ENCODE data around the gene YKT6. TPM values are rescaled to one million over a fixed set of nuclear protein-coding genes. Genes with fewer than 3 reads are reported as not detected.

Gene YKT6
- total and polyA plus RNA-seq, 2 experiments from 2014 or later = 33.5 to 114 TPM

- Mint-ChIP-seq H3K27ac (no peak overlapping the region), H3K4me3 (no peak overlapping the region), H3K27me3 (ENCODE audit: insufficient read depth, low read depth, poor library complexity) (peaks cover 4% of the 10 kb centered on the region), H3K4me1 (peaks cover 42% of the 10 kb centered on the region), H3K36me3 (ENCODE audit: low read depth) (peaks cover 6% of the 10 kb centered on the region; the same call in 2 of the 3 replicates), H3K9me3 (no peaks in the 10 kb centered on the region)
- Histone ChIP-seq H3K9me2 (ENCODE audit: insufficient read depth) (no peaks in the 10 kb centered on the region), H3K4me3 (no peak overlapping the region), H3K36me3 (ENCODE audit: insufficient read depth) (no peaks in the 10 kb centered on the region), H3K27ac (ENCODE audit: low read depth) (no peak overlapping the region), H3K79me2 (replicated peaks; ENCODE audit: insufficient read depth) (no peaks in the 10 kb centered on the region), H3K27me3 (ENCODE audit: insufficient read depth) (no peaks in the 10 kb centered on the region), H2AFZ (no peak overlapping the region), H3K4me2 (no peak overlapping the region), H4K20me1 (replicated peaks; ENCODE audit: insufficient read depth) (no peaks in the 10 kb centered on the region), H3F3A (replicated peaks; ENCODE audit: low read depth) (no peaks in the 10 kb centered on the region), H3K4me1 (ENCODE audit: insufficient read depth) (peaks cover 15% of the 10 kb centered on the region)
- ATAC-seq = no peak
- TF ChIP-seq EZH2 (IDR thresholded peaks at IDR 0.05; ENCODE audit: low read depth, unreplicated experiment) (no peak), JUNB (IDR thresholded peaks at IDR 0.05; ENCODE audit: unreplicated experiment) (no peak), EZH2phosphoT487 (IDR thresholded peaks at IDR 0.05; ENCODE audit: unreplicated experiment) (no peak), STAT1 (IDR thresholded peaks at IDR 0.05; ENCODE audit: unreplicated experiment) (no peak), POLR2AphosphoS5 (IDR thresholded peaks at IDR 0.05; ENCODE audit: low read depth) (no peak), ZNF114 (CRISPR knock-in tag; IDR thresholded peaks at IDR 0.05) (no peak), ZNF462 (CRISPR knock-in tag; IDR thresholded peaks at IDR 0.05) (no peak), ZNF331 (CRISPR knock-in tag; IDR thresholded peaks at IDR 0.05; ENCODE audit: low read depth) (no peak), CREB1 (CRISPR knock-in tag; IDR thresholded peaks at IDR 0.05; ENCODE audit: low read depth) (no peak), REST (IDR thresholded peaks at IDR 0.05; ENCODE audit: unreplicated experiment) (no peak), NANOG (IDR thresholded peaks at IDR 0.05; ENCODE audit: borderline replicate concordance) (no peak)
- TF ChIP-seq, protein P1, sequence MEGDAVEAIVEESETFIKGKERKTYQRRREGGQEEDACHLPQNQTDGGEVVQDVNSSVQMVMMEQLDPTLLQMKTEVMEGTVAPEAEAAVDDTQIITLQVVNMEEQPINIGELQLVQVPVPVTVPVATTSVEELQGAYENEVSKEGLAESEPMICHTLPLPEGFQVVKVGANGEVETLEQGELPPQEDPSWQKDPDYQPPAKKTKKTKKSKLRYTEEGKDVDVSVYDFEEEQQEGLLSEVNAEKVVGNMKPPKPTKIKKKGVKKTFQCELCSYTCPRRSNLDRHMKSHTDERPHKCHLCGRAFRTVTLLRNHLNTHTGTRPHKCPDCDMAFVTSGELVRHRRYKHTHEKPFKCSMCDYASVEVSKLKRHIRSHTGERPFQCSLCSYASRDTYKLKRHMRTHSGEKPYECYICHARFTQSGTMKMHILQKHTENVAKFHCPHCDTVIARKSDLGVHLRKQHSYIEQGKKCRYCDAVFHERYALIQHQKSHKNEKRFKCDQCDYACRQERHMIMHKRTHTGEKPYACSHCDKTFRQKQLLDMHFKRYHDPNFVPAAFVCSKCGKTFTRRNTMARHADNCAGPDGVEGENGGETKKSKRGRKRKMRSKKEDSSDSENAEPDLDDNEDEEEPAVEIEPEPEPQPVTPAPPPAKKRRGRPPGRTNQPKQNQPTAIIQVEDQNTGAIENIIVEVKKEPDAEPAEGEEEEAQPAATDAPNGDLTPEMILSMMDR (conservative IDR thresholded peaks at IDR 0.05; ENCODE audit: low read depth in 2 of 2) = no peak
- TF ChIP-seq, protein P2, sequence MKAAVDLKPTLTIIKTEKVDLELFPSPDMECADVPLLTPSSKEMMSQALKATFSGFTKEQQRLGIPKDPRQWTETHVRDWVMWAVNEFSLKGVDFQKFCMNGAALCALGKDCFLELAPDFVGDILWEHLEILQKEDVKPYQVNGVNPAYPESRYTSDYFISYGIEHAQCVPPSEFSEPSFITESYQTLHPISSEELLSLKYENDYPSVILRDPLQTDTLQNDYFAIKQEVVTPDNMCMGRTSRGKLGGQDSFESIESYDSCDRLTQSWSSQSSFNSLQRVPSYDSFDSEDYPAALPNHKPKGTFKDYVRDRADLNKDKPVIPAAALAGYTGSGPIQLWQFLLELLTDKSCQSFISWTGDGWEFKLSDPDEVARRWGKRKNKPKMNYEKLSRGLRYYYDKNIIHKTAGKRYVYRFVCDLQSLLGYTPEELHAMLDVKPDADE (IDR thresholded peaks at IDR 0.05) = no peak
- no peak for DNase-seq (ENCODE audit: low spot score)
Observed at GRCh38 chr7:44217223-44217714, 16.5 kb downstream of the YKT6 start.
